ENCODE data around the gene TAOK3. TPM values are rescaled to one million over a fixed set of nuclear protein-coding genes. Genes with fewer than 3 reads are reported as not detected.
A peak's percentile ranks its signal among the peaks of the same experiment; 100 is the strongest.

Gene TAOK3
- total and polyA plus RNA-seq, 2 donors (not counting 3 experiments of a cell fraction or from before 2014, with no cell fraction given), result 11.3 to 23.1 TPM

DNA sequence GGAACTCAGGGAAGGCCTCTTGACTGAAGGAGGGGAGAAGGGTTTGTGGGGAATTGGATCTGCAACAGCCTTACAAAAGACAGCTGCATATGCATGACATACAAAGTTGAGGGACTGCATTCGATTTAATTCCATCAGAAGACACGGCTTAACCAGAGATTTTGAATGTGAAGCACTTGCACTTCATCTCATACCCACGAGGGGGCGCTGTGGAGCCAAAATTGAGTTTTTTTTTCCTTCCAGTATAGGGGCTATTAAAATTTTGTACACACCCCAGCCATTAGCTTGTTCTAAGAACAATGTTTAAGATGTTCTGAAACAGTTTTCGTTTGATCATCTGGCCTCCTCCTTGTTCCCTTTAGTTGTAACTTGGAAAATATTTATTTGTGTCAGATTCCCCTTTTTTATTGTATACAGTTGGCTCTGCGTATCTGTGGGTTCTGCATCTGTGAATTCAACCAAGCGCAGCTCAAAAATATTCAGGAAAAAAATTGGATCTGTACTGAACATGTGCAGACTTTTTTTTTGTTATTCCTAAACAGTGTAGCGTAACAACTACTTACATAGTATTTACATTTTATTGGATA is 5.3 kb upstream of the TAOK3 start:
- Histone ChIP-seq H3K9ac (replicated peaks; ENCODE audit: extremely low read depth, insufficient read depth, low read length) (peak overlapping the region; percentile 86), H3K4me1 (ENCODE audit: control insufficient read depth, extremely low read depth, insufficient read depth, low read length) (peaks cover 16% of the 10 kb centered on the region), H3K79me2 (ENCODE audit: control insufficient read depth, insufficient read depth, low read length) (peaks cover 32% of the 10 kb centered on the region), H3K9me3 (replicated peaks; ENCODE audit: control insufficient read depth, insufficient read depth, low read length) (no peaks in the 10 kb centered on the region), H3K36me3 (ENCODE audit: control insufficient read depth in 2 of 2, extremely low read depth in 1 of 2, insufficient read depth in 2 of 2, low read length in 2 of 2) (peaks cover 4 to 15% of the 10 kb centered on the region in 2 experiments), H3K9me1 (replicated peaks; ENCODE audit: control insufficient read depth, extremely low read depth, insufficient read depth, low read length) (no peaks in the 10 kb centered on the region), H3K4me2 (ENCODE audit: insufficient read depth, low read length) (peak overlapping the region; percentile 98), H3K4me3 (replicated peaks in 1 of 3; ENCODE audit: insufficient read depth in 1 of 3, low read depth in 1 of 3, low read length in 3 of 3) (peak overlapping the region; percentile 80 to 94 (median 92)), H2AFZ (ENCODE audit: low read depth, low read length) (peak overlapping the region; percentile 52), H3K27ac (ENCODE audit: insufficient read depth, low read depth, low read length) (no peak overlapping the region), H4K20me1 (replicated peaks; ENCODE audit: control insufficient read depth, extremely low read depth, insufficient read depth, low read length) (no peaks in the 10 kb centered on the region), H3K27me3 (ENCODE audit: control insufficient read depth in 2 of 2, insufficient read depth in 2 of 2, low read length in 2 of 2) (no peaks in the 10 kb centered on the region)
- DNase-seq (ENCODE audit: low read depth, low spot score) (peak; percentile 69), FAIRE-seq (peak; percentile 88)
- POLR2A ChIA-PET, result no interaction called here
- BruUV-seq (replicated peaks), result no TSS peak
- intact Hi-C loops (cut with micrococcal nuclease), result loop anchor here (5.0 to 10.0 kb wide), 2 partner anchors 361 to 693 kb away; partner anchors contain the start of gene RFC5
- CTCF ChIA-PET, result interaction anchor here (0.5 to 7.1 kb wide), 36 partner anchors 9 to 1271 kb away, joined by 3 to 262 read pairs (median 5); partner anchors contain the start of gene PEBP1
- TF ChIP-seq GATA2 (IDR thresholded peaks at IDR 0.05; ENCODE audit: insufficient read depth, insufficient read length, low read depth, low read length), result no peak
- TF ChIP-seq, protein P1, sequence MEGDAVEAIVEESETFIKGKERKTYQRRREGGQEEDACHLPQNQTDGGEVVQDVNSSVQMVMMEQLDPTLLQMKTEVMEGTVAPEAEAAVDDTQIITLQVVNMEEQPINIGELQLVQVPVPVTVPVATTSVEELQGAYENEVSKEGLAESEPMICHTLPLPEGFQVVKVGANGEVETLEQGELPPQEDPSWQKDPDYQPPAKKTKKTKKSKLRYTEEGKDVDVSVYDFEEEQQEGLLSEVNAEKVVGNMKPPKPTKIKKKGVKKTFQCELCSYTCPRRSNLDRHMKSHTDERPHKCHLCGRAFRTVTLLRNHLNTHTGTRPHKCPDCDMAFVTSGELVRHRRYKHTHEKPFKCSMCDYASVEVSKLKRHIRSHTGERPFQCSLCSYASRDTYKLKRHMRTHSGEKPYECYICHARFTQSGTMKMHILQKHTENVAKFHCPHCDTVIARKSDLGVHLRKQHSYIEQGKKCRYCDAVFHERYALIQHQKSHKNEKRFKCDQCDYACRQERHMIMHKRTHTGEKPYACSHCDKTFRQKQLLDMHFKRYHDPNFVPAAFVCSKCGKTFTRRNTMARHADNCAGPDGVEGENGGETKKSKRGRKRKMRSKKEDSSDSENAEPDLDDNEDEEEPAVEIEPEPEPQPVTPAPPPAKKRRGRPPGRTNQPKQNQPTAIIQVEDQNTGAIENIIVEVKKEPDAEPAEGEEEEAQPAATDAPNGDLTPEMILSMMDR (IDR thresholded peaks at IDR 0.05; ENCODE audit: extremely low read depth in 1 of 2, insufficient read depth in 1 of 2, low read depth in 1 of 2, low read length in 2 of 2), result peak; percentile 82 to 88
- no peak for TF ChIP-seq POLR2A (IDR thresholded peaks at IDR 0.05; ENCODE audit: low read depth, low read length)
- no peak for TF ChIP-seq MYC (IDR thresholded peaks at IDR 0.05; ENCODE audit: low read depth, low read length)
- dilution Hi-C loops (cut with MboI; ENCODE audit: extremely low pct_ligation_motif_present, low sequenced_read_pairs), result no loop called here

Data from endothelial cell of umbilical vein (primary cell).